NOMO-1 treated with dmso at 0.1 percent for 144 hours (cell line): ENCODE measurements around the gene CD79B.
"Not testable (repeated sequence)": the region's sequence is repeated elsewhere in the genome, so short reads cannot be mapped to it uniquely, and the experiment has no call there.

Experiments used
- DNase-seq: peaks from one replicate; lab custom pipeline; 2025; ENCODE audit not compliant: unreplicated experiment; lab: John Stamatoyannopoulos, UW

Gene CD79B

GRCh38 chr17:63934183-63935112 is 2.3 kb upstream of the CD79B start:
- DNase-seq = no peak

- no peak for DNase-seq
Measured at GRCh38 chr17:63933598-63933997, 1.5 kb upstream of the CD79B start.

GRCh38 chr17:63932721-63933120 is 590 bp upstream of the CD79B start:
- no peak for DNase-seq

- DNase-seq = peak; percentile 38
Measured at GRCh38 chr17:63930951-63931575, 1.1 kb downstream of the CD79B start.

- DNase-seq = no peak
Measured at GRCh38 chr17:63929860-63930766, 2.0 kb downstream of the CD79B start.

GRCh38 chr17:63928966-63929695 is 3.0 kb downstream of the CD79B start:
- no peak for DNase-seq

- DNase-seq = no peak
Measured at GRCh38 chr17:63928172-63928666, 3.9 kb downstream of the CD79B start.

- no peak for DNase-seq
Measured at GRCh38 chr17:63927464-63928171, 4.5 kb downstream of the CD79B start.

- no peak for DNase-seq
Measured at GRCh38 chr17:63926164-63926563, 6.0 kb downstream of the CD79B start.

- DNase-seq = no peak
Measured at GRCh38 chr17:63925615-63926014, 6.5 kb downstream of the CD79B start.

GRCh38 chr17:63922402-63922801 is 9.7 kb downstream of the CD79B start:
- DNase-seq = not testable (repeated sequence)

- DNase-seq = not testable (repeated sequence)
Measured at GRCh38 chr17:63920779-63921178, 11.4 kb downstream of the CD79B start.

- not testable (repeated sequence) for DNase-seq
Measured at GRCh38 chr17:63920050-63920449, 12.1 kb downstream of the CD79B start.

- no peak for DNase-seq
Measured at GRCh38 chr17:63919311-63919723, 12.8 kb downstream of the CD79B start.

GRCh38 chr17:63918789-63919305 is 13.3 kb downstream of the CD79B start, which contains the start of gene GH1:
TSS of gene GH1 (minus strand) at chr17:63918839. CDS start at chr17:63918776, 63 bp downstream.
- DNase-seq = not testable (repeated sequence)

GRCh38 chr17:63918305-63918704 is 13.8 kb downstream of the CD79B start:
- no peak for DNase-seq

- DNase-seq = no peak
Measured at GRCh38 chr17:63917646-63918045, 14.5 kb downstream of the CD79B start.

- DNase-seq = not testable (repeated sequence)
Measured at GRCh38 chr17:63917206-63917605, 14.9 kb downstream of the CD79B start.

- DNase-seq = no peak
Measured at GRCh38 chr17:63916566-63917185, 15.5 kb downstream of the CD79B start.
